Measurements from ENCODE around the gene UBD. TPM values are rescaled to one million over a fixed set of nuclear protein-coding genes. Genes with fewer than 3 reads are reported as not detected.

UBD gene

DNA sequence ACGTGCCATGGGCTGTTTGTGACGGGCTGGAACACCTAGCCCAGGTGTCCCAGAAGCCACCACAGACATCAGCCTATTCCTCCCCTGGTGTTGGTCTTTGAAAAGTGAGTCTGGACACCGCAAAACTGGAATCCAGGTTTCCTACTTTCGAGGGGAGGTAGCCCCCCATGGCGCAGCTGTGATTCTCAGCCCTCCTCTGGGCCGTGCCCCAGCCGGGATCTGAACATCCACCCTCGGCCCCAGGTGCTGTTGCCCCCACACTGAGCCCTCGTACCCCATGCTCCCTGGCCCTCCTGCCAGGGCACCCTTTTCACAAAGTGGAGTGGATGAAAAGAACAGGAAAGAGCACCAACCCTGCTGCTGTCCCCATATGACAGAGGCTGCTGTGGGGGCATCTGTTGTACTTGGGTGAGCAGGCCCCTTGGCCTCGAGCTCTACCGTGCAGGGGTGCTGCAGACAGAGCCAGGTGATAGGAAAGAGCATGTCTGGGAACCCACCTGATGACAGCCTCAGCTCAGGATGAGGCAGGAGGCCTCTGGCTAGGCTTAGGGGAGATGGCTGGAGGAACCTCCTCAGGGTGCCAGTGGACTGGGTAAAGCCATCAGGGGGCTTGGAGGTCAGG, 53.0 kb downstream of the UBD start:
- H4K91ac ChIP-seq (ENCODE audit: low read length): no peak overlapping the region
- H3K9me3 ChIP-seq (ENCODE audit: control insufficient read depth, low read length): no peaks in the 10 kb centered on the region
- H3K27ac ChIP-seq (ENCODE audit: low read length, poor library complexity, severe bottlenecking): no peak overlapping the region
- no peak overlapping the region for H3K4me3 ChIP-seq (ENCODE audit: insufficient read depth in 1 of 2, low read depth in 1 of 2, low read length in 2 of 2)
- no peak overlapping the region for H3K4ac ChIP-seq (ENCODE audit: low read depth in 1 of 2, low read length in 2 of 2)
- DNase-seq: no peak
- H3K4me1 ChIP-seq (ENCODE audit: control insufficient read depth, insufficient read depth, low read depth, low read length): peaks cover 4% of the 10 kb centered on the region
- no peaks in the 10 kb centered on the region for H3K36me3 ChIP-seq (ENCODE audit: control insufficient read depth in 1 of 2, insufficient read depth in 2 of 2, low read depth in 1 of 2, low read length in 2 of 2)
- no peak overlapping the region for H3K4me2 ChIP-seq (ENCODE audit: low read length, poor library complexity, severe bottlenecking)
- H3K27me3 ChIP-seq (ENCODE audit: control insufficient read depth in 1 of 2, insufficient read depth in 1 of 2, low read length in 2 of 2): peaks cover 0 to 3% of the 10 kb centered on the region in 2 experiments
- no peak overlapping the region for H2BK5ac ChIP-seq (ENCODE audit: low read depth, low read length, poor library complexity, severe bottlenecking)
- no peak overlapping the region for H2BK120ac ChIP-seq (ENCODE audit: low read depth, low read length)
- no peaks in the 10 kb centered on the region for H3K79me1 ChIP-seq (replicated peaks; ENCODE audit: low read length, poor library complexity, severe bottlenecking)
- H3K9ac ChIP-seq (ENCODE audit: low read length): no peak overlapping the region
- H2AK5ac ChIP-seq (ENCODE audit: low read length, severe bottlenecking): no peak overlapping the region
- H4K8ac ChIP-seq (ENCODE audit: low read length): no peak overlapping the region
- no peak overlapping the region for H3K18ac ChIP-seq (ENCODE audit: low read depth in 1 of 2, low read length in 2 of 2)
- no peak overlapping the region for H2AFZ ChIP-seq (ENCODE audit: low read depth, low read length)
- H2BK12ac ChIP-seq (ENCODE audit: low read length in 2 of 2): no peak overlapping the region
- H3K23ac ChIP-seq (ENCODE audit: low read length in 2 of 2): no peak overlapping the region
- H2BK15ac ChIP-seq (ENCODE audit: low read depth, poor library complexity, severe bottlenecking): no peak overlapping the region
- 67% methylated on average over 10 of the region's 11 CpGs for WGBS
- no peak overlapping the region for H3K14ac ChIP-seq (ENCODE audit: low read length in 2 of 2)

- Histone ChIP-seq H2BK15ac (ENCODE audit: low read depth, poor library complexity, severe bottlenecking) (no peak overlapping the region), H4K8ac (ENCODE audit: low read length) (no peak overlapping the region), H2AFZ (ENCODE audit: low read depth, low read length) (no peak overlapping the region), H3K23ac (ENCODE audit: low read length in 2 of 2) (no peak overlapping the region), H3K4me3 (ENCODE audit: insufficient read depth in 1 of 2, low read depth in 1 of 2, low read length in 2 of 2) (no peak overlapping the region), H2BK120ac (ENCODE audit: low read depth, low read length) (no peak overlapping the region), H3K9me3 (ENCODE audit: control insufficient read depth, low read length) (no peaks in the 10 kb centered on the region), H3K18ac (ENCODE audit: low read depth in 1 of 2, low read length in 2 of 2) (no peak overlapping the region), H3K9ac (ENCODE audit: low read length) (no peak overlapping the region), H3K4me2 (ENCODE audit: low read length, poor library complexity, severe bottlenecking) (no peak overlapping the region), H3K4ac (ENCODE audit: low read depth in 1 of 2, low read length in 2 of 2) (no peak overlapping the region), H4K91ac (ENCODE audit: low read length) (no peak overlapping the region), H3K4me1 (ENCODE audit: control insufficient read depth, insufficient read depth, low read depth, low read length) (peaks cover 4% of the 10 kb centered on the region), H3K36me3 (ENCODE audit: control insufficient read depth in 1 of 2, insufficient read depth in 2 of 2, low read depth in 1 of 2, low read length in 2 of 2) (no peaks in the 10 kb centered on the region), H2BK5ac (ENCODE audit: low read depth, low read length, poor library complexity, severe bottlenecking) (no peak overlapping the region), H3K27ac (ENCODE audit: low read length, poor library complexity, severe bottlenecking) (no peak overlapping the region), H3K14ac (ENCODE audit: low read length in 2 of 2) (no peak overlapping the region), H3K79me1 (replicated peaks; ENCODE audit: low read length, poor library complexity, severe bottlenecking) (no peaks in the 10 kb centered on the region), H3K27me3 (ENCODE audit: control insufficient read depth in 1 of 2, insufficient read depth in 1 of 2, low read length in 2 of 2) (peaks cover 0 to 1% of the 10 kb centered on the region in 2 experiments), H2AK5ac (ENCODE audit: low read length, severe bottlenecking) (no peak overlapping the region), H2BK12ac (ENCODE audit: low read length in 2 of 2) (no peak overlapping the region)
- DNase-seq: no peak
- 77% methylated on average over 3 of the region's 3 CpGs for WGBS
These were observed 53.7 kb downstream of the UBD start for GRCh38 chr6:29505808-29506207.

Small RNAs within 50 kb of the gene (small RNA-seq; reads per million reads assigned to genes)
- gene SNORD32B (ENCODE audit: low read depth) (not detected), gene TMEM183AP1 (ENCODE audit: low read depth) (not detected)
